T-helper 17 cell (primary cell): Measurements from ENCODE around the gene GLUL. TPM values are rescaled to one million over a fixed set of nuclear protein-coding genes. Genes with fewer than 3 reads are reported as not detected.
A peak's percentile ranks its signal among the peaks of the same experiment; 100 is the strongest.

Experiments
- ATAC-seq: fragments of 150-1000 bp; cut with Tn5 transposase; 2 replicates; pipeline ENCODE4 v1.10.0; 2021; ENCODE audit warnings: mild to moderate bottlenecking, moderate library complexity
- DNase-seq, 3 donors: peaks; one replicate each; pipeline versions ENCODE4 v3.0.0 to v3.0.0-alpha.2; 2020 to 2021
- H3K9me3 ChIP-seq: one replicate; pipeline ENCODE4 v1.7.0; 2013; ENCODE audit warnings: low read length, mild to moderate bottlenecking; ENCODE audit not compliant: control insufficient read depth, poor library complexity, severe bottlenecking
- H3K27ac Mint-ChIP-seq: one replicate; pipeline ENCODE4 v1.8.0; 2022; ENCODE audit warnings: mild to moderate bottlenecking, moderate library complexity, mixed read lengths
- H3K27me3 Mint-ChIP-seq: one replicate; pipeline ENCODE4 v1.8.0; 2022; ENCODE audit warnings: mixed read lengths
- H3K36me3 Mint-ChIP-seq: one replicate; pipeline ENCODE4 v1.8.0; 2022; ENCODE audit warnings: low read depth, mixed read lengths
- H3K4me1 Mint-ChIP-seq: one replicate; pipeline ENCODE4 v1.8.0; 2022; ENCODE audit warnings: mild to moderate bottlenecking, mixed read lengths
- H3K4me3 Mint-ChIP-seq: one replicate; pipeline ENCODE4 v1.8.0; 2022; ENCODE audit warnings: mild to moderate bottlenecking, moderate library complexity, mixed read lengths
- total RNA-seq, 4 donors: library from RNA in 2 of 4; stranded (reverse) in 2 of 4; gene quantifications; one replicate each; pipeline ENCODE4 v1.2.3 and lab custom pipeline; 2022 to 2026

Gene GLUL
- total RNA-seq, 2 donors from 2014 or later: 106 to 127 TPM

DNA sequence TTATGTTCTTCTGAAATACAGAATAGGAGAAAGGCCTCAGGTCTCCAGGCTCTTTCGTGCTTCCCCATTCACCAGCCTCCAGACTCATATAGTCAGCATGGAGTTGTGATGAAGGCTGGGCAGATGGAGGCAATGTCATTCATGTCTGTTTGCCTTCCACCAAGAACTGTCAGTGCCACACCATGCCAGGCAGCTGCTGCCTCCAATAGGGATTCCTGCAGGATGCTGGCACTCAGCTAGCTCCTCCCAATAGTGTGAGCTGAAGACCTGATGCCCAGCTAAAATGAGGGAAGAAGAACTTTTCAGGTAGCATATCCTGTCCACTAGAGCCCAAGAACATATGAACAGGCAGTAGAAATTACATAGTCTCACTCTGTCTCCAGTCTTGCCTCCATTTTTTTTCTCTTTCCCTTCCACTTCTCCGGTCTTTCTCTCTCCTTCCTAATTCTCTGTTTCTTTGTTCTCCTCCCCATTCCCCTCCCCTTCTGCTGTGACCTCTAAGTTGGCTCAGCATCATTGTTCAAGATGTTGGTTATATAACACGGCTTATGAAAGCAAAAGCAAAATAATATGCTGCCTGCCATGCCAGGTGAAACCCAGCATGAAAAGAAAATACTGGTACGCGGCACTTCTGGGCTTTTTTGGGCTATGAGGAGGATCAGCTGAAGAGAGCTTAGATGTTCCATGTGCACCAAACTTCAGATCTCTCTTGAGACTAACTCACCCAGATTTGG, 17.3 kb downstream of the GLUL start:
- no peak for ATAC-seq
- H3K4me1 Mint-ChIP-seq: peaks cover 2% of the 10 kb centered on the region
- H3K36me3 Mint-ChIP-seq: no peaks in the 10 kb centered on the region
- no peak for DNase-seq
- no peaks in the 10 kb centered on the region for H3K27me3 Mint-ChIP-seq
- H3K9me3 ChIP-seq: no peaks in the 10 kb centered on the region
- no peak overlapping the region for H3K4me3 Mint-ChIP-seq
- H3K27ac Mint-ChIP-seq: no peak overlapping the region

GRCh38 chr1:182370532-182370931, 21.1 kb downstream of the GLUL start:
- no peaks in the 10 kb centered on the region for H3K36me3 Mint-ChIP-seq
- H3K27ac Mint-ChIP-seq: no peak overlapping the region
- H3K9me3 ChIP-seq: no peaks in the 10 kb centered on the region
- H3K4me1 Mint-ChIP-seq: peaks cover 4% of the 10 kb centered on the region
- peaks cover 2% of the 10 kb centered on the region for H3K27me3 Mint-ChIP-seq
- no peak for ATAC-seq
- no peak for DNase-seq
- H3K4me3 Mint-ChIP-seq: no peak overlapping the region

GRCh38 chr1:182368903-182369302, 22.7 kb downstream of the GLUL start:
- H3K27me3 Mint-ChIP-seq: peaks cover 9% of the 10 kb centered on the region
- no peak for DNase-seq
- no peaks in the 10 kb centered on the region for H3K36me3 Mint-ChIP-seq
- peaks cover 2% of the 10 kb centered on the region for H3K4me1 Mint-ChIP-seq
- no peak for ATAC-seq
- no peak overlapping the region for H3K27ac Mint-ChIP-seq
- no peaks in the 10 kb centered on the region for H3K9me3 ChIP-seq
- H3K4me3 Mint-ChIP-seq: no peak overlapping the region

DNA sequence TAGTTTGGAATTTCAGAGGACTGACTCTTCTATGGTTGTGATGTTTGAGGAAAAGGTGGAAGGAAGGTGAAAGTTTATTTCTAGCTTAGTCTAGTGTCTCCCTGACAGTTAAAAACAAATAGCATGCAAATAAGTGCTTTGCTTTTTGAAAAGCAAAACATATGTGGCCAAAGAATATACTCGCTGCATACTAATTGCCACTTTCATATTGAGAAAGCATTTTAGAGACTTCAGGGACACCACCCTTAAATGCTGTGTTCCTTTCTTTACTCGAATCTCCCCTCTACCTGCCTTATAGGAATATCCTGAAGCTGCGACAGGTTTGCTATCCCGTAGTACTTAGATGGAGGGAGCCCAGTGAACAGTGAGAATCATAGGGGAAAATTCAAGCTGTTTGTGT, 23.2 kb downstream of the GLUL start:
- no peak overlapping the region for H3K27ac Mint-ChIP-seq
- H3K27me3 Mint-ChIP-seq: peaks cover 9% of the 10 kb centered on the region
- no peak overlapping the region for H3K4me3 Mint-ChIP-seq
- no peaks in the 10 kb centered on the region for H3K36me3 Mint-ChIP-seq
- DNase-seq (no peak), ATAC-seq (no peak)
- H3K9me3 ChIP-seq: no peaks in the 10 kb centered on the region
- H3K4me1 Mint-ChIP-seq: peaks cover 2% of the 10 kb centered on the region

- Mint-ChIP-seq H3K4me1 (peaks cover 2% of the 10 kb centered on the region), H3K27me3 (peaks cover 9% of the 10 kb centered on the region), H3K4me3 (no peak overlapping the region), H3K36me3 (no peaks in the 10 kb centered on the region), H3K27ac (no peak overlapping the region)
- DNase-seq: no peak
- ATAC-seq: no peak
- H3K9me3 ChIP-seq: no peaks in the 10 kb centered on the region
These were observed 23.7 kb downstream of the GLUL start for GRCh38 chr1:182367926-182368325.

DNA sequence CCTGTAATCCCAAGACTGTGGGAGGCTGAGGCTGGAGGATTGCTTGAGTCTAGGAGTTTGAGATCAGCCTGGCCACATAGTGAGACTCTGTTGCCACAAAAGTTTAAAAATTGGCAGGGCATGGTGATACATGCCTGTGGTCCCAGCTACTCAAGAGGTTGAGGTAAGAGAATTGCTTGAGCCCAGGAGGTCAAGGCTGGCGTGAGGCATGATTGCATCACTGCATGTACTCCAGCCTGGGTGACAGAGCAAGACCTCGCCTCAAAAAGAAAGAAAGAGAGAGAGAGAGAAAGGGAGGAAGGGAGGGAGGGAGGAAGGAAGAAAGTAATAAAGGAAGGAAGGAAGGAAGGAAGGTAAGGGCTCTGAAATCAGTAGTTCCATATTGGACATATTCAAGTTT, 25.0 kb downstream of the GLUL start:
- no peak overlapping the region for H3K27ac Mint-ChIP-seq
- H3K4me3 Mint-ChIP-seq: no peak overlapping the region
- DNase-seq: no peak
- no peaks in the 10 kb centered on the region for H3K36me3 Mint-ChIP-seq
- H3K27me3 Mint-ChIP-seq: peaks cover 13% of the 10 kb centered on the region
- peaks cover 2% of the 10 kb centered on the region for H3K4me1 Mint-ChIP-seq
- no peak for ATAC-seq
- no peaks in the 10 kb centered on the region for H3K9me3 ChIP-seq

- DNase-seq (no peak), ATAC-seq (no peak)
- Mint-ChIP-seq H3K4me1 (no peaks in the 10 kb centered on the region), H3K36me3 (no peaks in the 10 kb centered on the region), H3K27me3 (peaks cover 8% of the 10 kb centered on the region), H3K27ac (no peak overlapping the region), H3K4me3 (no peak overlapping the region)
- H3K9me3 ChIP-seq: no peaks in the 10 kb centered on the region
These were observed 31.9 kb downstream of the GLUL start for GRCh38 chr1:182359645-182360044.

- H3K4me3 Mint-ChIP-seq: no peak overlapping the region
- H3K27ac Mint-ChIP-seq: no peak overlapping the region
- H3K27me3 Mint-ChIP-seq: peaks cover 8% of the 10 kb centered on the region
- H3K4me1 Mint-ChIP-seq: no peaks in the 10 kb centered on the region
- H3K36me3 Mint-ChIP-seq: no peaks in the 10 kb centered on the region
- no peaks in the 10 kb centered on the region for H3K9me3 ChIP-seq
- DNase-seq (no peak), ATAC-seq (no peak)
These were observed 33.7 kb downstream of the GLUL start for GRCh38 chr1:182357913-182358312.

DNA sequence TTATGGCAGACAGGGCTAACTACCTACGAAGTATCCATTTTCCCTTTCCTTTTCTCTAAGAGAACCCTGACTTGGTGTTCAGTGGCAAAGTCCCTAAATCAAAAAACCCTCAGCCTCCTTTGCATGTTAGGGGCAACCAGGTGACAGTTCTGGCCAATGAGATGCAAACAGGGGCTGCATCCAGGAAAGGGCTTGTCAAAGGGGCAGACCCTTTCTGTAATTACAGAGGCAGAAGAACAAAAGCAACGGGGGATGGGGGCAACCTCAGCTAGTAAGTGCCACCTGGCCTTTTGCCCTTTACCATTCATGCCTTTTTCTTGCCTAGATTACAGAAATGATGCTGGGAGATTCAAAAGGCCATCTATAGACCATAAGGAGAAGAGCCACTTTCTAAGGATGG, 34.4 kb downstream of the GLUL start:
- peaks cover 8% of the 10 kb centered on the region for H3K27me3 Mint-ChIP-seq
- no peaks in the 10 kb centered on the region for H3K9me3 ChIP-seq
- ATAC-seq (no peak), DNase-seq (no peak)
- H3K36me3 Mint-ChIP-seq: no peaks in the 10 kb centered on the region
- H3K4me3 Mint-ChIP-seq: no peak overlapping the region
- peak overlapping the region; percentile 4 for H3K27ac Mint-ChIP-seq
- no peaks in the 10 kb centered on the region for H3K4me1 Mint-ChIP-seq

- Mint-ChIP-seq H3K4me1 (no peaks in the 10 kb centered on the region), H3K27me3 (peaks cover 9% of the 10 kb centered on the region), H3K36me3 (no peaks in the 10 kb centered on the region), H3K27ac (no peak overlapping the region), H3K4me3 (no peak overlapping the region)
- ATAC-seq: no peak
- DNase-seq: no peak
- H3K9me3 ChIP-seq: no peaks in the 10 kb centered on the region
These were observed 35.9 kb downstream of the GLUL start for GRCh38 chr1:182355723-182356098.

GRCh38 chr1:182351790-182352364, 39.7 kb downstream of the GLUL start:
- DNase-seq (no peak), ATAC-seq (no peak)
- H3K27ac Mint-ChIP-seq: no peak overlapping the region
- H3K36me3 Mint-ChIP-seq: peaks cover 6% of the 10 kb centered on the region
- no peak overlapping the region for H3K4me3 Mint-ChIP-seq
- peaks cover 28% of the 10 kb centered on the region for H3K27me3 Mint-ChIP-seq
- peaks cover 4% of the 10 kb centered on the region for H3K4me1 Mint-ChIP-seq
- H3K9me3 ChIP-seq: no peaks in the 10 kb centered on the region

- Mint-ChIP-seq H3K4me3 (no peak overlapping the region), H3K4me1 (peaks cover 4% of the 10 kb centered on the region), H3K27me3 (peaks cover 29% of the 10 kb centered on the region), H3K36me3 (peaks cover 6% of the 10 kb centered on the region), H3K27ac (no peak overlapping the region)
- ATAC-seq (no peak), DNase-seq (no peak)
- no peaks in the 10 kb centered on the region for H3K9me3 ChIP-seq
These were observed 40.8 kb downstream of the GLUL start for GRCh38 chr1:182350839-182351238.

DNA sequence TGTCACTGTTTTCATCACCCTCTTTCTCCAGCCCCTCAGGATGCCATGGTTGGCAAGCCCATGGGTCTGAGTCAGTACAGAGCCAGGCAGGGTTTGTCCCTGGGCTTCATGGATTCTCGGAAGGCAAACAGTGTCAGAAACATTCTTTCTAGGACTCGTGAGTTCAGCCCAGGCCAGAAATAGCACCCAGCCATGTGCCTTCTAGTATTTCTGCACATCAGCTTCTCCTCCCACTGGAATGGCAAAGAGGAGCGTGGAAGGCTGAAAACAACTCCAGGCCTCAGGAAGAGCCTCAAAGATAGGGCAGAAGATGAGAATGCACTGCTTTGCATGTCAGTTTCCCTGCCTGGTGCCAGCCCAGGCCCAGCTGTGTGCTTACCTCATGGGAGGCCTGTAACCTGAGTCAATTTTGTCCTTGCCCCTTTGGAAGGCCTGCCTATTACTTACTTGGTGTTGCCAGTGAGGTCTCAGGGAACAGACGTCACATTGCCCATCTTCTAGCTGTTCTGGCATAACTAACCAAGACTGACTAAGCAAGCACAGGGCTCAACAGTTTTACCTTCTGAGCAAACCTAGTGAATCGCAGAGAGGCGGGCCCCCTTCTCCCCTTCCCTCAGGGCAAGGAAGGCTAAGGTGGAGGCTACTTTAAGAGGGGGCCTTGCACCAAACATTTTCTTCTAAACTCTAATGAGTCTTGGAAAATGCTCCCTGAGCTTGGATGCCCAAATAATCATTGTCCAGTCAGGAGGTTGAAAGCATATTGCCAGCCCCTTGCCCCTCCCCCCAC, 42.4 kb downstream of the GLUL start:
- ATAC-seq: no peak
- no peak overlapping the region for H3K4me3 Mint-ChIP-seq
- H3K4me1 Mint-ChIP-seq: peaks cover 4% of the 10 kb centered on the region

More for the DNA sequence above, 42.4 kb downstream of the GLUL start:
- no peaks in the 10 kb centered on the region for H3K9me3 ChIP-seq
- no peak for DNase-seq
- peaks cover 6% of the 10 kb centered on the region for H3K36me3 Mint-ChIP-seq
- no peak overlapping the region for H3K27ac Mint-ChIP-seq
- peaks cover 29% of the 10 kb centered on the region for H3K27me3 Mint-ChIP-seq
